IMR-90 (cell line): Measurements from ENCODE around the gene CD300LD.

ENCODE experiments used
- ELK1 ChIP-seq: fragments of 150-350 bp; IDR thresholded peaks from 2 replicates; pipeline ENCODE4 v1.6.1; 2016; ENCODE audit warnings: low read depth, mild to moderate bottlenecking, low read length, moderate library complexity, borderline replicate concordance
- MAFK ChIP-seq: IDR thresholded peaks from 2 replicates; pipeline ENCODE4 v1.6.1; 2012; ENCODE audit warnings: low read depth, low read length, improper control_type of control experiment
- POLR2A ChIP-seq: IDR thresholded peaks from 2 replicates; pipeline ENCODE4 v1.6.1; 2012; ENCODE audit warnings: mild to moderate bottlenecking, low read depth, low read length
- RAD21 ChIP-seq: IDR thresholded peaks from 2 replicates; pipeline ENCODE4 v1.6.1; 2012; ENCODE audit warnings: low read length, improper control_type of control experiment
- RFX5 ChIP-seq: IDR thresholded peaks from 2 replicates; pipeline ENCODE4 v1.8.0; 2012; ENCODE audit warnings: low read depth, mild to moderate bottlenecking, low read length, moderate library complexity
- TF ChIP-seq, protein P1 (sequence below): conservative IDR thresholded peaks from 2 replicates; pipeline ENCODE4 v1.5.1; 2012; ENCODE audit warnings: mild to moderate bottlenecking, low read depth, low read length, improper control_type of control experiment

DNA sequence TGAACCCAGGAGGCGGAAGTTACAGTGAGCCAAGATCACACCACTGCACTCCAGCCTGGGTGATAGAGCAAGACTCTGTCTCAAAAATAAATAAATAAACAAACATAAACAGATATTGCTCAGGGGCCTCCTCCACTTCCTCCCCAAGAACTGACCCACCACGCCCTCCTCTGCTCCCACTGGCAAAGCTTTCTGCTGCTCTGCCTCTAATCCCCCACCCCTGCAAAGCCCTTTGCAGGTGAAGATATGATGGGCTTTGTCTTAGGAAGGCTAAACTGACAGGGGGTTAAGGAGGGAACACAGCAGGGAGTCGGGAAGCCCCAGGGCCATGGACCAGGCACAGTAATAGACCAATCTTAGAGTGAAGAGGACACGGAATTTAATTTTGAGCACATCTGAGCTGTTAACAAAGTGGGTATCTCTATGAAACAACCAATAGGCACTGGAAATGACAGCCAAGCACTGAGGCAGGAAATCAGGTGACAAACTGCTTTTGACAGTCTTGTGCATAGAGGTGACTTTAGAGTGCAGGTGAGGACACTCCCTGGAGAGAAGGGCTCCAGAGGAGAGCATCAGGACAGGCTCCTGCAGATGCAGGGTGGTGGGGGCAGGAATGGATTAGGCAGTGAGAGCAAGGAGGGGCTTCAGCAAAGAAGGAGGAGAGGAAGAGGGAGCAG is 6.4 kb upstream of the CD300LD start:
- TF ChIP-seq, protein P1, sequence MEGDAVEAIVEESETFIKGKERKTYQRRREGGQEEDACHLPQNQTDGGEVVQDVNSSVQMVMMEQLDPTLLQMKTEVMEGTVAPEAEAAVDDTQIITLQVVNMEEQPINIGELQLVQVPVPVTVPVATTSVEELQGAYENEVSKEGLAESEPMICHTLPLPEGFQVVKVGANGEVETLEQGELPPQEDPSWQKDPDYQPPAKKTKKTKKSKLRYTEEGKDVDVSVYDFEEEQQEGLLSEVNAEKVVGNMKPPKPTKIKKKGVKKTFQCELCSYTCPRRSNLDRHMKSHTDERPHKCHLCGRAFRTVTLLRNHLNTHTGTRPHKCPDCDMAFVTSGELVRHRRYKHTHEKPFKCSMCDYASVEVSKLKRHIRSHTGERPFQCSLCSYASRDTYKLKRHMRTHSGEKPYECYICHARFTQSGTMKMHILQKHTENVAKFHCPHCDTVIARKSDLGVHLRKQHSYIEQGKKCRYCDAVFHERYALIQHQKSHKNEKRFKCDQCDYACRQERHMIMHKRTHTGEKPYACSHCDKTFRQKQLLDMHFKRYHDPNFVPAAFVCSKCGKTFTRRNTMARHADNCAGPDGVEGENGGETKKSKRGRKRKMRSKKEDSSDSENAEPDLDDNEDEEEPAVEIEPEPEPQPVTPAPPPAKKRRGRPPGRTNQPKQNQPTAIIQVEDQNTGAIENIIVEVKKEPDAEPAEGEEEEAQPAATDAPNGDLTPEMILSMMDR, result no peak
- TF ChIP-seq POLR2A (no peak), RFX5 (no peak), ELK1 (no peak), MAFK (no peak), RAD21 (no peak)
